A549 (cell line): ENCODE results near the gene INTS14. TPM values are rescaled to one million over a fixed set of nuclear protein-coding genes. Genes with fewer than 3 reads are reported as not detected.

Experiments
- ATAC-seq, 2 experiments: fragments of 200-7000 bp in 1 of 2; fragments of >200 bp in 1 of 2; cut with Nextera tagmentation in 1 of 2; cut with Tn5 transposase in 1 of 2; 3 replicates each; pipeline versions ENCODE4 v1.8.0 to v1.9.1; 2018 to 2020; ENCODE audit warnings: mild to moderate bottlenecking in 1 of 2, moderate library complexity in 1 of 2
- CTCF ChIA-PET: fragments of 300-600 bp; sonication (Branson Sonifier 250); formaldehyde crosslinking; extraction: SDS; loops from one replicate; lab custom pipeline; 2021; ENCODE audit warnings: antibody characterized with exemption, inconsistent platforms; lab: Yijun Ruan, JAX
- POLR2A ChIA-PET: fragments of 350-600 bp; formaldehyde crosslinking; extraction: SDS; loops from one replicate; lab custom pipeline; 2021; ENCODE audit warnings: antibody characterized with exemption, inconsistent platforms; lab: Yijun Ruan, JAX
- DNase-seq, 2 experiments: peaks; one replicate each; pipeline versions ENCODE4 v3.0.0 to v3.0.0-alpha.2; 2011 to 2016; ENCODE audit warnings: low read depth in 1 of 2, low spot score in 1 of 2
- FAIRE-seq: peaks from 2 replicates; lab custom pipeline; 2011; peaks lifted over from hg19 to GRCh38; lab: Jason Lieb, UNC
- H3K27ac ChIP-seq, 2 experiments: fragments of >200 bp; sonication (Bioruptor Twin); formaldehyde crosslinking; 3 replicates each; pipeline ENCODE4 v1.5.1; 2016 to 2017
- H3K4me1 ChIP-seq: fragments of >200 bp; sonication (Bioruptor Twin); formaldehyde crosslinking; 3 replicates; pipeline ENCODE4 v1.6.1; 2016
- H3K4me2 ChIP-seq: fragments of >200 bp; sonication (Bioruptor Twin); formaldehyde crosslinking; 3 replicates; pipeline ENCODE4 v1.6.1; 2016
- H3K4me3 ChIP-seq: fragments of >200 bp; sonication (Bioruptor Twin); formaldehyde crosslinking; 3 replicates; pipeline ENCODE4 v1.5.1; 2016
- H3K9me3 ChIP-seq: fragments of >200 bp; sonication (Bioruptor Twin); formaldehyde crosslinking; 3 replicates; pipeline ENCODE4 v1.6.1; 2016
- BHLHE40 ChIP-seq: IDR thresholded peaks from 2 replicates; pipeline ENCODE4 v1.6.1; 2012; ENCODE audit warnings: low read depth, low read length, inconsistent platforms
- CBX8 ChIP-seq: fragments of 200-600 bp; sonication (generic); IDR thresholded peaks from 2 replicates; pipeline ENCODE4 v1.6.1; 2016
- CEBPB ChIP-seq, 2 experiments: fragments of >200 bp in 1 of 2; sonication (Bioruptor Twin) in 1 of 2; formaldehyde crosslinking in 1 of 2; IDR thresholded peaks; 2 replicates each; pipeline ENCODE4 v1.6.1; 2012 to 2016
- EP300 ChIP-seq, 2 experiments: fragments of >200 bp; sonication (Bioruptor Twin); formaldehyde crosslinking; IDR thresholded peaks; 2 replicates in 1 of 2; 3 replicates in 1 of 2; pipeline ENCODE4 v1.6.1; 2016 to 2017
- ESRRA ChIP-seq: fragments of 150-350 bp; IDR thresholded peaks from 2 replicates; pipeline ENCODE4 v1.6.1; 2014; ENCODE audit warnings: mild to moderate bottlenecking, low read length, borderline replicate concordance
- HOXB13 ChIP-seq: fragments of 250-450 bp; sonication (Bioruptor Pico); IDR thresholded peaks from 2 replicates; pipeline ENCODE4 v1.5.0; 2020; ENCODE audit warnings: low read depth, mild to moderate bottlenecking, moderate library complexity
- JUN ChIP-seq, 2 experiments: fragments of >200 bp; sonication (Bioruptor Twin); formaldehyde crosslinking; IDR thresholded peaks; 2 replicates in 1 of 2; 3 replicates in 1 of 2; pipeline ENCODE4 v1.6.1; 2016 to 2017
- MYC ChIP-seq: IDR thresholded peaks from 2 replicates; pipeline ENCODE4 v1.6.1; 2012; ENCODE audit warnings: mild to moderate bottlenecking, inconsistent platforms, low read length, improper control_type of control experiment, borderline replicate concordance
- NFE2L2 ChIP-seq: fragments of 150-350 bp; conservative IDR thresholded peaks from 2 replicates; pipeline ENCODE4 v1.6.1; 2014; ENCODE audit warnings: low read length
- NR3C1 ChIP-seq: fragments of >200 bp; sonication (Bioruptor Twin); formaldehyde crosslinking; IDR thresholded peaks from 3 replicates; pipeline ENCODE4 v1.6.1; 2017
- POLR2A ChIP-seq: IDR thresholded peaks from 2 replicates; pipeline ENCODE4 v1.6.1; 2012; ENCODE audit warnings: mild to moderate bottlenecking, low read length
- RARB ChIP-seq: fragments of 250-450 bp; sonication (Bioruptor Pico); IDR thresholded peaks from 2 replicates; pipeline ENCODE4 v1.8.0; 2021; ENCODE audit warnings: mild to moderate bottlenecking, moderate library complexity
- RFX5 ChIP-seq: fragments of 450-650 bp; IDR thresholded peaks from 2 replicates; pipeline ENCODE4 v1.7.1; 2014; ENCODE audit warnings: antibody characterized with exemption, mild to moderate bottlenecking, moderate library complexity
- ZSCAN20 ChIP-seq: fragments of 250-450 bp; sonication (Bioruptor Pico); IDR thresholded peaks from 2 replicates; pipeline ENCODE4 v1.8.0; 2022; ENCODE audit warnings: mild to moderate bottlenecking, moderate library complexity
- whole genome bisulfite sequencing: methylation state at CpG from one replicate; pipeline ENCODE4 v1.1.6; 2017; ENCODE audit errors: missing lambda C conversion rate; 5-methylcytosine and 5-hydroxymethylcytosine counted together
- polyA plus RNA-seq, 4 experiments: library from polyadenylated mRNA; depleted of rRNA in 3 of 4; stranded (reverse); fragments of >200 nt; fragmentation: RNase III in 1 of 4; extraction: RNeasy Plus Mini Kit Qiagen cat#74134 plus additional on column Dnase treatment in 1 of 4; gene quantifications; 2 replicates in 3 of 4; 3 replicates in 1 of 4; pipeline ENCODE4 v1.2.3, GENCODE V29; 2011 to 2017
- TF ChIP-seq, protein P1 (sequence below): fragments of 250-450 bp; sonication (Bioruptor Pico); IDR thresholded peaks from 2 replicates; pipeline ENCODE4 v1.5.0; 2020; ENCODE audit warnings: low read depth, mild to moderate bottlenecking, moderate library complexity
- TF ChIP-seq, protein P2 (sequence below): fragments of 450-650 bp; IDR thresholded peaks from 2 replicates; pipeline ENCODE4 v1.6.1; 2014; ENCODE audit warnings: antibody characterized with exemption
- TF ChIP-seq, protein P3 (sequence below): fragments of 150-350 bp; IDR thresholded peaks from 2 replicates; pipeline ENCODE4 v1.6.1; 2014; ENCODE audit warnings: low read depth, mild to moderate bottlenecking, low read length

The INTS14 gene
- polyA plus RNA-seq, 2 of the 4 experiments (the other 2 are of a cell fraction): 38.1 to 82.1 TPM

DNA sequence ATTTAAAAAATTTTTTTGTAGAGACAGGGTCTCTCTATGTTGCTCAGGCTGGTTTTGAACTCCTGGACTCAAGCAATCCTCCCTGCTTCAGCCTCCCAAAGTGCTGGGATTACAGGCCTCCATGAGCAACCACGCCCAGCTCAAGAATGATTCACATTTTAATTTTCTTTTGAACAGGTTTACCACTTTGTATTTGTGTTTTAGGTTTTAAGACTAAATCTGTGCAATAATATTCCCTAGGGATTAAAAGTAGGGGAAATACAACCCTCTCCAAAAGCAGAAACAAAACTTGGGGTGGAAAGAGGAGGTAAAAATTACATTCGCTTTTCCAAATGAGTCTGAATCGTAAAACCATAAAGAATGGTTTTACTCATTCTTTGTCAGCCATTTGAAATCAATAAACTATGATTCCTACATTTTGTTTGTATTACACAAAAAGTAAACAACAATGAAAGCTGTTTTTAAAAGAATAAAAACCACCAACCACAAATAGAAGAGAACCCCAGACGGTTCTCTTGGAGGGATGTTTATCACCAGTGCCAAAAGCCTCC, 48.6 kb upstream of the INTS14 start (continued):
- TF ChIP-seq NFE2L2: no peak

DNA sequence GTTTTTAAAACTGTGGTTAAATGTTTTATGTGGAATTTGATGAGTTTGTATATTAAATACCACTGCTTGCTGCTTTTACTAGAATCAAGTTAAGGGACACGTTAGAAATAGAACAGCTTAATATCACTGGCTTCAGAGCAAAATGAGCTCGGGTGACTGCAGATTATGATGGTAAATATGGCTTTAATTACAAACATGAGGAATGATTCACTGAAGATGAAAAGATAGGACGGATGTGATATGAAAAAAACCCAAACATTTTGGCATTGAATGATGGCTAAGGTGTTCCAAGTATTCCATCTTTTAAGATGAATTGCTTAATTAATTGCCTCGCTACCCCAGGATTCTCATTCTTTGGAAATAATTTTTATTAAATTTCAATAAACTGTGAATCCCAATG, 44.5 kb upstream of the INTS14 start:
- WGBS: 82% methylated on average over 4 of the region's 4 CpGs
- no peaks in the 10 kb centered on the region for H3K9me3 ChIP-seq
- H3K27ac ChIP-seq: no peak overlapping the region
- H3K4me3 ChIP-seq: no peak overlapping the region
- H3K4me2 ChIP-seq: no peak overlapping the region
- FAIRE-seq: no peak
- TF ChIP-seq, protein P1, sequence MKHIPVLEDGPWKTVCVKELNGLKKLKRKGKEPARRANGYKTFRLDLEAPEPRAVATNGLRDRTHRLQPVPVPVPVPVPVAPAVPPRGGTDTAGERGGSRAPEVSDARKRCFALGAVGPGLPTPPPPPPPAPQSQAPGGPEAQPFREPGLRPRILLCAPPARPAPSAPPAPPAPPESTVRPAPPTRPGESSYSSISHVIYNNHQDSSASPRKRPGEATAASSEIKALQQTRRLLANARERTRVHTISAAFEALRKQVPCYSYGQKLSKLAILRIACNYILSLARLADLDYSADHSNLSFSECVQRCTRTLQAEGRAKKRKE: no peak
- no peak for TF ChIP-seq HOXB13 (CRISPR knock-in tag)
- TF ChIP-seq, all 56 proteins: peak for 0
- H3K4me1 ChIP-seq: 0 out of 3 replicates have a peak, but pooled peaks cover 3% of the 10 kb centered on the region
- ChIA-PET CTCF (interaction anchor here (21.1 kb wide), 1 partner anchor 13 kb away, joined by 229 read pairs; no protein-coding TSS in a partner anchor), POLR2A (no interaction called here)
- no peak for DNase-seq
- ATAC-seq: no peak

DNA sequence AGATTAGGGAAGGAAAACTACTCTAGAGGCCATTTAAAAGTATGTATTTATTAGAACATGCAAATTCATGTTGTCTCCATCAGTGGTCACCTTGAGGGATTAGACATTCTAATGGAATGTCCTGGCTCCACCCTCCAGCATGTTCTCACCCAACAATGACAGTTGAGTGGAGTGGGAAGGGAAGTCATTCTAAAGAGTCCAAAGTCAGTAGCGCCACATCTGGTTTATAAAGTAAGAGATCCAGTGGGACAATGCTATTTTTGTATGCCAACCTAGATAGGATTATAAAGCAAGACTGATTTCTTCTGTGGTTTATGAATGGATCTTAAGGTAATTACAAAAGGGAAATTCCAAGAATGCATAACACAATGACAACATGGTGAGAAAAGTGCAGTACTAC, 44.1 kb upstream of the INTS14 start:
- no peak for TF ChIP-seq CBX8
- TF ChIP-seq, all 56 proteins: peak for 0
- WGBS: 94% methylated on average over 1 of the region's 1 CpG
- Histone ChIP-seq H3K4me2 (no peak overlapping the region), H3K4me3 (no peak overlapping the region), H3K9me3 (no peaks in the 10 kb centered on the region), H3K4me1 (0 out of 3 replicates have a peak, but pooled peaks cover 3% of the 10 kb centered on the region), H3K27ac (no peak overlapping the region)
- ChIA-PET CTCF (interaction anchor here (21.1 kb wide), 1 partner anchor 13 kb away, joined by 229 read pairs; no protein-coding TSS in a partner anchor), POLR2A (no interaction called here)
- DNase-seq (no peak), ATAC-seq (no peak), FAIRE-seq (no peak)

DNA sequence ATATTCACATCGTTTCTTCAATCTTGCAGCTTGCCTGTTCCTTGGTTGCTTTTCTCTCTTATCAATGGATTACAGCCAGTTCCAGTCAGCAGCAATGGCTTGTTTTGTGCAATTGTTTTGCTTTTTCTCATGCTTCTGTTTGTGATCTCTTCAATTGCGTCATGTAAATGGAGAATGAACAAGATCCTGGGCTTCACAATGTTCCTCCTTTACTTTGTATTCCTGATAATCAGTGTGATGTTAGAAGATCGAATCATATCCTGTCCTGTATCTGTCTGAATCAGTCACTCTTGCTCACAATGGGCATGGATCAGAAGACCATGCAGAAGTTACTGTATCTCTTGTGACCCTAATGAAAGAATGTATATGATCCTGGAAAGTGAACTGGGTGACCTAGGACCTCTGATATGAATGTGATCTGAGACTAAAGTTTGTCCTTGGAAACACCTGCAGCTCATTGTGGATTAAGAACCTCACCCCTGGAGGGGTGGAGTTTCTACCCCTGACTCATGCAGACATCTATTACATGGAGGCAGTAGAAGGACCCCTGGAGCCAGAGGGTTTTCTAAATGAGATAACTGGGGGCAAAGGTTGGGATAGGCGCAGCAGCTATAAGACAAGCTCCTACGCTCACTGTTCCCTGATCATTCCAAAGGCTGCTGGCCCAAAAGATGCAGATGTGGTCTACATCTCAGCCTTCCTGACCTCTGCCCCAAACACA, 43.0 kb upstream of the INTS14 start:
- DNase-seq: no peak
- Histone ChIP-seq H3K4me3 (no peak overlapping the region), H3K4me1 (0 out of 3 replicates have a peak, but pooled peaks cover 3% of the 10 kb centered on the region), H3K27ac (no peak overlapping the region), H3K4me2 (no peak overlapping the region), H3K9me3 (no peaks in the 10 kb centered on the region)
- no peak for ATAC-seq
- ChIA-PET POLR2A (interaction anchor here (1.0 kb wide), 1 partner anchor 215 kb away, joined by 3 read pairs; the partner anchor contains the start of gene RAB11A), CTCF (interaction anchor here (0.6 to 21.1 kb wide), 9 partner anchors 12 to 707 kb away, joined by 3 to 229 read pairs (median 3); no protein-coding TSS in a partner anchor)
- WGBS: 83% methylated on average over 5 of the region's 5 CpGs
- no peak for TF ChIP-seq JUN (IDR thresholded peaks at IDR 0.05)
- TF ChIP-seq BHLHE40: no peak
- no peak for TF ChIP-seq NR3C1
- TF ChIP-seq MYC: no peak
- TF ChIP-seq ESRRA: no peak
- TF ChIP-seq POLR2A: no peak
- TF ChIP-seq RFX5: no peak
- no peak for TF ChIP-seq ZSCAN20 (CRISPR knock-in tag)
- TF ChIP-seq CBX8: no peak
- TF ChIP-seq, protein P2, sequence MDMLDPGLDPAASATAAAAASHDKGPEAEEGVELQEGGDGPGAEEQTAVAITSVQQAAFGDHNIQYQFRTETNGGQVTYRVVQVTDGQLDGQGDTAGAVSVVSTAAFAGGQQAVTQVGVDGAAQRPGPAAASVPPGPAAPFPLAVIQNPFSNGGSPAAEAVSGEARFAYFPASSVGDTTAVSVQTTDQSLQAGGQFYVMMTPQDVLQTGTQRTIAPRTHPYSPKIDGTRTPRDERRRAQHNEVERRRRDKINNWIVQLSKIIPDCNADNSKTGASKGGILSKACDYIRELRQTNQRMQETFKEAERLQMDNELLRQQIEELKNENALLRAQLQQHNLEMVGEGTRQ: no peak
- TF ChIP-seq CEBPB (IDR thresholded peaks at IDR 0.05): no peak
- FAIRE-seq: no peak

DNA sequence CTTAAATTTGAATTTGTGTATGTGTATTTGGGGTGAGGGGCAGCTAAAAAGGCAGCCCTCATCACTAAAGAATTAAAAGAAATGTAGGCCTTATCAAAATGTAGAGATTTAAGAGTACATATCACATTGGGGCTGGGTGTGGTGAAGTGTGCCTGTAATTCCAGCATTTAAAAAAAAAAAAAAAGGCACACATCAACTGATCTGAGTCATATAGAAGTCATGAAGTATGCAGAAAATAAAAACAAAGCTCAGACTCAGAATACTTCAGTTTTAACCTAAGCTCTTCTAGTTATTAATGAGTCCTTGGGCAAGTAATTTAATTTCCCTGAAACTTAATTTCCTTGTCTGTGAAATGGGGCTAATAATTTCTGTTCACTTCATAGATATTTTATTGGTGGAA, 42.4 kb upstream of the INTS14 start:
- POLR2A ChIA-PET: interaction anchor here (1.0 kb wide), 1 partner anchor 216 kb away, joined by 3 read pairs; the partner anchor contains the start of gene RAB11A
- Histone ChIP-seq H3K4me1 (0 out of 3 replicates have a peak, but pooled peaks cover 3% of the 10 kb centered on the region), H3K4me3 (no peak overlapping the region), H3K4me2 (no peak overlapping the region), H3K9me3 (no peaks in the 10 kb centered on the region), H3K27ac (no peak overlapping the region)
- DNase-seq (no peak), ATAC-seq (no peak), FAIRE-seq (no peak)
- TF ChIP-seq CBX8: no peak
- TF ChIP-seq, protein P3, sequence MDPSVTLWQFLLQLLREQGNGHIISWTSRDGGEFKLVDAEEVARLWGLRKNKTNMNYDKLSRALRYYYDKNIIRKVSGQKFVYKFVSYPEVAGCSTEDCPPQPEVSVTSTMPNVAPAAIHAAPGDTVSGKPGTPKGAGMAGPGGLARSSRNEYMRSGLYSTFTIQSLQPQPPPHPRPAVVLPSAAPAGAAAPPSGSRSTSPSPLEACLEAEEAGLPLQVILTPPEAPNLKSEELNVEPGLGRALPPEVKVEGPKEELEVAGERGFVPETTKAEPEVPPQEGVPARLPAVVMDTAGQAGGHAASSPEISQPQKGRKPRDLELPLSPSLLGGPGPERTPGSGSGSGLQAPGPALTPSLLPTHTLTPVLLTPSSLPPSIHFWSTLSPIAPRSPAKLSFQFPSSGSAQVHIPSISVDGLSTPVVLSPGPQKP: no peak
- TF ChIP-seq RARB (CRISPR knock-in tag): no peak
- no peak for TF ChIP-seq EP300 (IDR thresholded peaks at IDR 0.05)
- CTCF ChIA-PET: interaction anchor here (0.6 to 21.1 kb wide), 8 partner anchors 11 to 707 kb away, joined by 3 to 229 read pairs (median 4); no protein-coding TSS in a partner anchor
